ENCODE data around the gene SRPK3. TPM values are rescaled to one million over a fixed set of nuclear protein-coding genes. Genes with fewer than 3 reads are reported as not detected.
A peak's percentile ranks its signal among the peaks of the same experiment; 100 is the strongest.

Gene SRPK3
- total and polyA plus RNA-seq, 2 experiments from 2014 or later = 0.71 TPM; not detected in 1

GRCh38 chrX:153832728-153833127, 51.9 kb downstream of the SRPK3 start:
- TF ChIP-seq CTCF (IDR thresholded peaks at IDR 0.05; ENCODE audit: low read depth, low read length) = no peak
- H3K4me1 ChIP-seq (ENCODE audit: low read depth) = no peaks in the 10 kb centered on the region
- H3K4me3 ChIP-seq = no peak overlapping the region
- H3K27me3 ChIP-seq = peaks cover 39% of the 10 kb centered on the region
- DNase-seq (ENCODE audit: low read depth in 1 of 2, low spot score in 1 of 2) = peak in 1 of 2 donors; percentile 41
- no peaks in the 10 kb centered on the region for H3K9me3 ChIP-seq (ENCODE audit: low read depth)
- no peaks in the 10 kb centered on the region for H3K36me3 ChIP-seq
- no peak overlapping the region for H3K27ac ChIP-seq

Other genes with a start within 250 kb of the SRPK3 start
- 28.5 and 33.8 TPM in 2 replicates for gene CCNQ, start 181.9 kb upstream of the SRPK3 start, total RNA-seq
- gene CCNQ, start 181.9 kb upstream of the SRPK3 start, polyA plus RNA-seq = 36.8 and 37.0 TPM in 2 replicates
- gene DUSP9, start 133.8 kb upstream of the SRPK3 start, total RNA-seq = 5.4 and 8.7 TPM in 2 replicates
- 6.8 and 8.7 TPM in 2 replicates for gene DUSP9, start 133.8 kb upstream of the SRPK3 start, polyA plus RNA-seq
- 19.4 and 23.5 TPM in 2 replicates for gene PNCK, start 107.2 kb upstream of the SRPK3 start, total RNA-seq
- gene PNCK, start 107.2 kb upstream of the SRPK3 start, polyA plus RNA-seq = 14.5 and 25.5 TPM in 2 replicates
- 23.7 and 29.0 TPM in 2 replicates for gene SLC6A8, start 93.1 kb upstream of the SRPK3 start, total RNA-seq
- gene SLC6A8, start 93.1 kb upstream of the SRPK3 start, polyA plus RNA-seq = 35.8 and 37.3 TPM in 2 replicates
- 74.7 and 94.0 TPM in 2 replicates for gene BCAP31, start 56.7 kb upstream of the SRPK3 start, total RNA-seq
- gene BCAP31, start 56.7 kb upstream of the SRPK3 start, polyA plus RNA-seq = 189 and 269 TPM in 2 replicates
- 23.8 and 28.7 TPM in 2 replicates for gene ABCD1, start 56.2 kb upstream of the SRPK3 start, total RNA-seq
- 14.6 and 15.3 TPM in 2 replicates for gene ABCD1, start 56.2 kb upstream of the SRPK3 start, polyA plus RNA-seq
- 0.48 and 0.85 TPM in 2 replicates for gene PLXNB3, start 16.8 kb upstream of the SRPK3 start, total RNA-seq
- 0.34 and 1.4 TPM in 2 replicates for gene PLXNB3, start 16.8 kb upstream of the SRPK3 start, polyA plus RNA-seq
- 107 and 110 TPM in 2 replicates for gene IDH3G, start 13.3 kb downstream of the SRPK3 start, total RNA-seq
- 99.8 and 146 TPM in 2 replicates for gene IDH3G, start 13.3 kb downstream of the SRPK3 start, polyA plus RNA-seq
- gene SSR4, start 13.6 kb downstream of the SRPK3 start, total RNA-seq = 124 and 242 TPM in 2 replicates
- gene SSR4, start 13.6 kb downstream of the SRPK3 start, polyA plus RNA-seq = 275 and 374 TPM in 2 replicates
- gene PDZD4, start 49.5 kb downstream of the SRPK3 start, total RNA-seq = 5.4 and 5.8 TPM in 2 replicates
- 0.50 and 1.7 TPM in 2 replicates for gene PDZD4, start 49.5 kb downstream of the SRPK3 start, polyA plus RNA-seq
- 0.86 and 1.1 TPM in 2 replicates for gene L1CAM, start 105.1 kb downstream of the SRPK3 start, total RNA-seq
- 1.4 and 1.5 TPM in 2 replicates for gene L1CAM, start 105.1 kb downstream of the SRPK3 start, polyA plus RNA-seq
- gene AVPR2, start 123.6 kb downstream of the SRPK3 start, total RNA-seq = not detected in 2 replicates
- 0.11 TPM in 1 of 2 replicates, not detected in the other for gene AVPR2, start 123.6 kb downstream of the SRPK3 start, polyA plus RNA-seq
- 20.5 and 47.4 TPM in 2 replicates for gene ARHGAP4, start 145.2 kb downstream of the SRPK3 start, total RNA-seq
- 16.5 and 30.1 TPM in 2 replicates for gene ARHGAP4, start 145.2 kb downstream of the SRPK3 start, polyA plus RNA-seq
- 90.1 and 127 TPM in 2 replicates for gene NAA10, start 154.0 kb downstream of the SRPK3 start, total RNA-seq
- 163 and 186 TPM in 2 replicates for gene NAA10, start 154.0 kb downstream of the SRPK3 start, polyA plus RNA-seq
- gene RENBP, start 163.6 kb downstream of the SRPK3 start, total RNA-seq = 5.7 and 12.4 TPM in 2 replicates
- 7.4 and 8.7 TPM in 2 replicates for gene RENBP, start 163.6 kb downstream of the SRPK3 start, polyA plus RNA-seq
- 72.7 and 85.6 TPM in 2 replicates for gene HCFC1, start 190.8 kb downstream of the SRPK3 start, total RNA-seq
- 21.5 and 30.1 TPM in 2 replicates for gene HCFC1, start 190.8 kb downstream of the SRPK3 start, polyA plus RNA-seq
- 12.9 and 13.4 TPM in 2 replicates for gene TMEM187, start 191.7 kb downstream of the SRPK3 start, total RNA-seq
- gene TMEM187, start 191.7 kb downstream of the SRPK3 start, polyA plus RNA-seq = 12.9 and 14.6 TPM in 2 replicates
- gene IRAK1, start 238.9 kb downstream of the SRPK3 start, total RNA-seq = 22.7 and 27.3 TPM in 2 replicates
- gene IRAK1, start 238.9 kb downstream of the SRPK3 start, polyA plus RNA-seq = 31.1 and 31.7 TPM in 2 replicates